Neural cell (in vitro differentiated cells): ENCODE data around the gene WWC1. TPM values are rescaled to one million over a fixed set of nuclear protein-coding genes. Genes with fewer than 3 reads are reported as not detected.

Experiments used
- H2AFZ ChIP-seq: fragments of 200-600, 300-800 bp; sonication (generic), shearing (Covaris generic); 2 replicates; pipeline ENCODE4 v1.6.0; 2014; ENCODE audit warnings: low read depth, mild to moderate bottlenecking, antibody characterized with exemption, low read length, moderate library complexity
- H3F3A ChIP-seq: fragments of 200-600 bp; shearing (Covaris generic); 2 replicates; pipeline ENCODE4 v1.6.1; 2016; ENCODE audit warnings: mild to moderate bottlenecking, moderate library complexity, mixed read lengths, antibody characterized with exemption, low read length; ENCODE audit not compliant: insufficient read depth, poor library complexity, severe bottlenecking
- H3K27ac ChIP-seq: fragments of 200-600, 300-800 bp; sonication (generic), shearing (Covaris generic); 2 replicates; pipeline ENCODE4 v1.5.1; 2014; ENCODE audit warnings: mild to moderate bottlenecking, low read length, moderate library complexity
- H3K27me3 ChIP-seq: fragments of 300-800, 200-600 bp; sonication (generic), shearing (Covaris generic); 2 replicates; pipeline ENCODE4 v1.6.0; 2014; ENCODE audit warnings: mild to moderate bottlenecking, low read depth, low read length, moderate library complexity; ENCODE audit not compliant: insufficient read depth
- H3K36me3 ChIP-seq: fragments of 300-800, 200-600 bp; sonication (generic), shearing (Covaris generic); 2 replicates; pipeline ENCODE4 v1.5.1; 2014; ENCODE audit warnings: mild to moderate bottlenecking, antibody characterized with exemption, low read length, moderate library complexity; ENCODE audit not compliant: insufficient read depth
- H3K4me2 ChIP-seq: fragments of 300-800, 200-600 bp; sonication (generic), shearing (Covaris generic); 2 replicates; pipeline ENCODE4 v1.6.0; 2014; ENCODE audit warnings: mild to moderate bottlenecking, low read length
- H3K4me3 ChIP-seq: fragments of 300-800, 200-600 bp; sonication (generic), shearing (Covaris generic); 2 replicates; pipeline ENCODE4 v1.5.1; 2014; ENCODE audit warnings: mild to moderate bottlenecking, low read length, moderate library complexity
- H3K79me2 ChIP-seq: fragments of 200-600 bp; shearing (Covaris generic); replicated peaks from 2 replicates; pipeline ENCODE4 v1.6.0; 2014; ENCODE audit warnings: mild to moderate bottlenecking, low read length, moderate library complexity; ENCODE audit not compliant: insufficient read depth
- H3K9ac ChIP-seq: fragments of 300-800, 200-600 bp; sonication (generic), shearing (Covaris generic); 2 replicates; pipeline ENCODE4 v1.6.1; 2016; ENCODE audit warnings: mild to moderate bottlenecking, low read length, mixed read lengths
- H3K9me2 ChIP-seq: fragments of 200-600 bp; shearing (Covaris generic); 2 replicates; pipeline ENCODE4 v1.6.1; 2016; ENCODE audit warnings: mild to moderate bottlenecking, low read length, mixed read lengths; ENCODE audit not compliant: insufficient read depth
- H3K9me3 ChIP-seq: fragments of 200-600, 300-800 bp; sonication (generic), shearing (Covaris generic); 2 replicates; pipeline ENCODE4 v1.6.1; 2016; ENCODE audit warnings: mild to moderate bottlenecking, mixed run types, low read length, moderate library complexity, mixed read lengths
- H4K20me1 ChIP-seq: fragments of 200-600 bp; shearing (Covaris generic); 2 replicates; pipeline ENCODE4 v1.6.1; 2016; ENCODE audit warnings: mild to moderate bottlenecking, mixed run types; ENCODE audit not compliant: insufficient read depth
- CTCF ChIP-seq: fragments of 450-650 bp; IDR thresholded peaks from 2 replicates; pipeline ENCODE4 v1.5.1; 2014; ENCODE audit warnings: antibody characterized with exemption, mild to moderate bottlenecking, moderate library complexity; ENCODE audit not compliant: poor library complexity, severe bottlenecking
- EP300 ChIP-seq: fragments of 450-650 bp; conservative IDR thresholded peaks from 2 replicates; pipeline ENCODE4 v1.6.1; 2014; ENCODE audit warnings: antibody characterized with exemption, mild to moderate bottlenecking, moderate library complexity; ENCODE audit not compliant: poor library complexity, severe bottlenecking
- EZH2 ChIP-seq: fragments of 200-600, 300-800 bp; shearing (Covaris generic), sonication (generic); IDR thresholded peaks from 2 replicates; pipeline ENCODE4 v1.6.1; 2014; ENCODE audit warnings: antibody characterized with exemption, low read length, borderline replicate concordance, mild to moderate bottlenecking; ENCODE audit not compliant: insufficient read depth, poor library complexity, severe bottlenecking
- MXI1 ChIP-seq: fragments of 450-650 bp; conservative IDR thresholded peaks from 2 replicates; pipeline ENCODE4 v1.6.1; 2014; ENCODE audit warnings: antibody characterized with exemption, mild to moderate bottlenecking; ENCODE audit not compliant: poor library complexity, severe bottlenecking
- POLR2AphosphoS5 ChIP-seq: IDR thresholded peaks from 2 replicates; pipeline ENCODE4 v1.6.1; 2012
- RAD21 ChIP-seq: fragments of 450-650 bp; conservative IDR thresholded peaks from 2 replicates; pipeline ENCODE4 v1.6.1; 2014; ENCODE audit warnings: antibody characterized with exemption, mild to moderate bottlenecking, moderate library complexity
- REST ChIP-seq: IDR thresholded peaks from 2 replicates; pipeline ENCODE4 v1.6.1; 2012; ENCODE audit warnings: borderline replicate concordance
- SMC3 ChIP-seq: fragments of 450-650 bp; conservative IDR thresholded peaks from 2 replicates; pipeline ENCODE4 v1.6.1; 2014; ENCODE audit warnings: antibody characterized with exemption, mild to moderate bottlenecking, moderate library complexity; ENCODE audit not compliant: poor library complexity
- TAF1 ChIP-seq: IDR thresholded peaks from 2 replicates; pipeline ENCODE4 v1.6.1; 2012; ENCODE audit warnings: low read depth
- polyA plus RNA-seq: library from polyadenylated mRNA; depleted of rRNA; stranded (reverse); fragments of >200 nt; gene quantifications from 2 replicates; pipeline ENCODE4 v1.2.3, GENCODE V29; 2014

The WWC1 gene
- polyA plus RNA-seq, 1 donor from 2014 or later: 0.97 TPM

GRCh38 chr5:168486136-168486879, 194.9 kb downstream of the WWC1 start, which contains the start of gene RARS1:
Gene RARS1, plus strand, starts transcription at chr5:168486471. Its CDS starts 28 bp downstream, at chr5:168486499.
- Histone ChIP-seq H3K79me2 (peaks cover 8% of the 10 kb centered on the region), H3K36me3 (no peaks in the 10 kb centered on the region), H3K4me2 (peak within 1 kb of the TSS; percentile 63), H3K9ac (peak within 1 kb of the TSS; percentile 77), H3K27me3 (no peaks in the 10 kb centered on the region), H3K4me3 (peak within 1 kb of the TSS; percentile 71), H3K9me3 (no peaks in the 10 kb centered on the region), H2AFZ (peak within 1 kb of the TSS; percentile 70), H3K27ac (peak within 1 kb of the TSS; percentile 78), H3K9me2 (no peaks in the 10 kb centered on the region), H3F3A (no peaks in the 10 kb centered on the region), H4K20me1 (no peaks in the 10 kb centered on the region)
- peak; percentile 99 for TF ChIP-seq CTCF
- TF ChIP-seq POLR2AphosphoS5: peak; percentile 99
- TF ChIP-seq EZH2: no peak
- peak; percentile 88 for TF ChIP-seq SMC3
- peak; percentile 71 for TF ChIP-seq REST
- TF ChIP-seq TAF1: peak; percentile 79
- peak; percentile 86 for TF ChIP-seq MXI1
- TF ChIP-seq RAD21: peak; percentile 72
- no peak for TF ChIP-seq EP300

- no peak overlapping the region for H3K9ac ChIP-seq
- no peak overlapping the region for H3K4me3 ChIP-seq
- no peak overlapping the region for H3K4me2 ChIP-seq
- H2AFZ ChIP-seq: no peak overlapping the region
- H3K9me2 ChIP-seq: no peaks in the 10 kb centered on the region
- TF ChIP-seq RAD21 (no peak), CTCF (no peak), EP300 (no peak)
- no peaks in the 10 kb centered on the region for H3K36me3 ChIP-seq
- H3K79me2 ChIP-seq: peaks cover 8% of the 10 kb centered on the region
- no peaks in the 10 kb centered on the region for H3K27me3 ChIP-seq
- H3K9me3 ChIP-seq: no peaks in the 10 kb centered on the region
- no peaks in the 10 kb centered on the region for H4K20me1 ChIP-seq
- H3K27ac ChIP-seq: no peak overlapping the region
- no peaks in the 10 kb centered on the region for H3F3A ChIP-seq
Observed at GRCh38 chr5:168489059-168489458, 197.6 kb downstream of the WWC1 start.
